Karpas-422 (cell line): ENCODE data around the gene ATP5F1D. TPM values are rescaled to one million over a fixed set of nuclear protein-coding genes. Genes with fewer than 3 reads are reported as not detected.

Source experiments
- DNase-seq: peaks from one replicate; pipeline ENCODE4 v3.0.0-alpha.2; 2015
- H2AFZ ChIP-seq: fragments of 200-600 bp; sonication (generic); 2 replicates; pipeline ENCODE4 v1.6.1; 2014; ENCODE audit warnings: antibody characterized with exemption, low read length, mixed read lengths
- H3K27ac ChIP-seq: fragments of 200-600 bp; sonication (generic); 2 replicates; pipeline ENCODE4 v1.5.1; 2014; ENCODE audit warnings: mild to moderate bottlenecking, low read length, moderate library complexity
- H3K27me3 ChIP-seq: fragments of 200-600 bp; sonication (generic); 2 replicates; pipeline ENCODE4 v1.6.1; 2014; ENCODE audit warnings: low read length, mixed read lengths
- H3K36me3 ChIP-seq: fragments of 200-600 bp; sonication (generic); 2 replicates; pipeline ENCODE4 v1.6.1; 2014; ENCODE audit warnings: low read length, mixed read lengths; ENCODE audit not compliant: insufficient read depth
- H3K4me1 ChIP-seq: fragments of 200-600 bp; sonication (generic); 2 replicates; pipeline ENCODE4 v1.6.1; 2014; ENCODE audit warnings: mild to moderate bottlenecking, low read length, mixed read lengths
- H3K4me2 ChIP-seq: fragments of 200-600 bp; sonication (generic); 2 replicates; pipeline ENCODE4 v1.6.1; 2014; ENCODE audit warnings: low read length, low read depth, mild to moderate bottlenecking; ENCODE audit not compliant: poor library complexity, severe bottlenecking
- H3K4me3 ChIP-seq: fragments of 200-600 bp; sonication (generic); 2 replicates; pipeline ENCODE4 v1.5.1; 2014; ENCODE audit warnings: mild to moderate bottlenecking, antibody characterized with exemption, low read length, mixed read lengths
- H3K79me2 ChIP-seq: fragments of 200-600 bp; sonication (generic); 2 replicates; pipeline ENCODE4 v1.6.1; 2014; ENCODE audit warnings: mild to moderate bottlenecking, low read length, mixed read lengths
- H3K9ac ChIP-seq: fragments of 200-600 bp; sonication (generic); 2 replicates; pipeline ENCODE4 v1.6.0; 2014; ENCODE audit warnings: low read length
- H3K9me2 ChIP-seq: fragments of 200-600 bp; sonication (generic), shearing (Covaris generic); replicated peaks from 2 replicates; pipeline ENCODE4 v1.6.0; 2014; ENCODE audit warnings: mild to moderate bottlenecking, low read length, moderate library complexity; ENCODE audit not compliant: insufficient read depth
- H3K9me3 ChIP-seq: fragments of 300-700, 200-600 bp; sonication (generic); 2 replicates; pipeline ENCODE4 v1.6.1; 2014; ENCODE audit warnings: low read length, mixed read lengths
- H4K20me1 ChIP-seq: fragments of 200-600 bp; sonication (generic); 2 replicates; pipeline ENCODE4 v1.6.1; 2014; ENCODE audit warnings: mild to moderate bottlenecking, antibody characterized with exemption, low read length, low read depth; ENCODE audit not compliant: insufficient read depth
- total RNA-seq: library from RNA; depleted of rRNA; stranded (reverse); fragments of >200 nt; shearing (Covaris generic); gene quantifications from 2 replicates; pipeline ENCODE4 v1.2.3, GENCODE V29; 2014; ENCODE audit warnings: low replicate concordance

Gene ATP5F1D
- total RNA-seq, 1 experiment from 2014 or later: 64.3 TPM

DNA sequence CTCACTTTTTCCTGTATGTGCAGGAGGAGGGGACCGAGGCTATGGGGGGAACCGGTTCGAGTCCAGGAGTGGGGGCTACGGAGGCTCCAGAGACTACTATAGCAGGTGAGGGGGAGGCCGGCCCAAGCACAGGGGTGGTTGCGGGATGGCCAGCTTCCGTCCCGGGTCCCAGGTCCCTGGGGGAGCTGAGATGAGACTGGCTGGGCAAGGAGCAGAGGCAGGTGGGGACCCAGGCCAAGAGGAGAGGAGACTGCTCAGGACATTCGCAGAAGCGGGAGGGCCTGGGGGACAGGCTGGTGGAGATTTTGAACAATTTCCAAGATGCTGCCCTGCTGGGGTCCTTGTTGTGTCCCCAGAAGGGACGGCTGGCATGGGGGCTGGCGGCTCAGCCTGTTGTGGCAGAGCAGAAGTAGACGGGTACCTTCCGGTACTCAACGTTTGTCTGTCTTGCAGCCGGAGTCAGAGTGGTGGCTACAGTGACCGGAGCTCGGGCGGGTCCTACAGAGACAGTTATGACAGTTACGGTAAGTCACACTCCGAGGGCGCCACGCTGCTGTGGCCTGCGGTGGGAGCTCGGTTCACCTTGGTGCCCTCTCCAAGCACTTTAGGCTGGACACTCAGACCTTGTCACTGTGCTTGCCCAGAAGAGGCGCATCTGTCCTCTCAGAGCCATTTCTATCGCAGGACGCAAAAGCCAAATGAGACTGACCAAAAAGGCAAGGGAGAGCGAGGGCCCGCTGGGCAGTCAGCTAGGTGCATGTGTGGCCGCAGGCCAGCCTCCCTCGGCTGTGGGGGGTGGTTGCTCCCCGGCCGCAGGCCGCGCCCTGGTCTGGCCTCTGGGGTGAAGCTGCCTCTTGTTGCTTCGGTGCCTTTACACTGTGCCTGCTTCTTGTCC is 30.2 kb downstream of the ATP5F1D start:
- Histone ChIP-seq H3K27ac (no peak overlapping the region), H3K36me3 (peaks cover 36% of the 10 kb centered on the region)
- DNase-seq: no peak

GRCh38 chr19:1272423-1273262 is 31.1 kb downstream of the ATP5F1D start:
- H3K27ac ChIP-seq: no peak overlapping the region
- H3K36me3 ChIP-seq: peaks cover 42% of the 10 kb centered on the region

More for the DNA sequence above, 30.2 kb downstream of the ATP5F1D start:
- no peaks in the 10 kb centered on the region for H3K27me3 ChIP-seq
- no peak overlapping the region for H3K4me3 ChIP-seq
- H3K4me2 ChIP-seq: peak overlapping the region; percentile 17
- H3K79me2 ChIP-seq: peaks cover 25% of the 10 kb centered on the region
- peaks cover 31% of the 10 kb centered on the region for H4K20me1 ChIP-seq
- no peak overlapping the region for H3K9ac ChIP-seq
- no peak overlapping the region for H2AFZ ChIP-seq
- no peaks in the 10 kb centered on the region for H3K9me3 ChIP-seq
- no peaks in the 10 kb centered on the region for H3K9me2 ChIP-seq
- H3K4me1 ChIP-seq: peaks cover 60% of the 10 kb centered on the region

DNA sequence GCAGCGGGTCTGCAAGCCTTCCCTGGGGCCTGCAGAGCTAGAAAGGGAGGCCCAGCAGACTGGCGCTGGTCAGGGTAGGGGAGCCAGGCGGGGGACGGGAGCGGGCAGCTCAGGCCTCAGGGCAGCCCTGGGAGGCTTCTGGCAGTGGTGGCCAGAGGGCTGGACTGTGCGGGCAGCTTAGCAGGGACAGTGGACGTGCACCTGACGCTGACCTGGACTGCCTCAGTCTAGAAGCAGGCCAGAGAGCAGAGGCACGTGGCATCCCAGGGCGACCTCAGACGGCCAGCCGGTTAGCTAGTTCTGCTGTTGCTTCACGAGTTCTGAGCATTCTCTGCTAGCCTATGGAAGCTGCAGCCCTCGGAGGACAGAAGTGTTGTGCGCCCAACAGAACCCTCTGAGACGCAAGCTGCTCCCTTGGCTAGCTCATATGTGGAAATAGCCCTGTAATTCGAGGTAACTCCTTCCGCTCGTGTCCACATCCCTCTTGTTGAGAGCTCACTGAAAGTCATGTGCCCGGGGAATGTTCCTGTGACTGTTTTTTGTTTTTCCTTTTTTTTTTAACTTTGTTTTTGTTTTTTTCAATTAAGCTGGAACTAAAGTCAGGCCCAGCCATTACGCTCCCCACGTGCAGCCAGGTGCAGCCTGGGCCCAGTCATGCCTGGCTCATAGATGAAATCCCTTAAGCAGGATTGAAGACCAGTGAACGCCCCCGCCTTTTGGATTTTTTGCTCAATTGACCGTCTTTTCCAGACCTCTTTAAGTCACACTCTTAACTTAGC is 31.9 kb downstream of the ATP5F1D start:
- Histone ChIP-seq H3K27ac (no peak overlapping the region), H3K9me3 (no peaks in the 10 kb centered on the region), H3K9me2 (no peaks in the 10 kb centered on the region), H3K36me3 (peaks cover 44% of the 10 kb centered on the region), H3K4me2 (no peak overlapping the region), H3K9ac (no peak overlapping the region), H2AFZ (no peak overlapping the region), H3K79me2 (peaks cover 31% of the 10 kb centered on the region), H4K20me1 (peaks cover 32% of the 10 kb centered on the region), H3K27me3 (no peaks in the 10 kb centered on the region), H3K4me3 (no peak overlapping the region), H3K4me1 (peaks cover 45% of the 10 kb centered on the region)
- no peak for DNase-seq

More at GRCh38 chr19:1272423-1273262, 31.1 kb downstream of the ATP5F1D start:
- DNase-seq: no peak
- Histone ChIP-seq H4K20me1 (peaks cover 32% of the 10 kb centered on the region), H3K9me2 (no peaks in the 10 kb centered on the region), H3K79me2 (peaks cover 31% of the 10 kb centered on the region), H2AFZ (no peak overlapping the region), H3K9ac (no peak overlapping the region), H3K4me1 (peaks cover 53% of the 10 kb centered on the region), H3K4me3 (no peak overlapping the region), H3K4me2 (no peak overlapping the region), H3K9me3 (no peaks in the 10 kb centered on the region), H3K27me3 (no peaks in the 10 kb centered on the region)

- Histone ChIP-seq H3K4me2 (peak overlapping the region; percentile 80), H3K4me3 (peak overlapping the region; percentile 67; the same call in 1 of the 2 replicates), H3K9me3 (no peaks in the 10 kb centered on the region), H3K27ac (no peak overlapping the region), H3K9ac (no peak overlapping the region), H3K9me2 (no peaks in the 10 kb centered on the region), H3K27me3 (no peaks in the 10 kb centered on the region), H4K20me1 (peaks cover 32% of the 10 kb centered on the region), H2AFZ (no peak overlapping the region), H3K36me3 (peaks cover 47% of the 10 kb centered on the region), H3K79me2 (peaks cover 31% of the 10 kb centered on the region), H3K4me1 (peaks cover 41% of the 10 kb centered on the region)
- DNase-seq: no peak
Observed at GRCh38 chr19:1274081-1274851, 32.7 kb downstream of the ATP5F1D start.

DNA sequence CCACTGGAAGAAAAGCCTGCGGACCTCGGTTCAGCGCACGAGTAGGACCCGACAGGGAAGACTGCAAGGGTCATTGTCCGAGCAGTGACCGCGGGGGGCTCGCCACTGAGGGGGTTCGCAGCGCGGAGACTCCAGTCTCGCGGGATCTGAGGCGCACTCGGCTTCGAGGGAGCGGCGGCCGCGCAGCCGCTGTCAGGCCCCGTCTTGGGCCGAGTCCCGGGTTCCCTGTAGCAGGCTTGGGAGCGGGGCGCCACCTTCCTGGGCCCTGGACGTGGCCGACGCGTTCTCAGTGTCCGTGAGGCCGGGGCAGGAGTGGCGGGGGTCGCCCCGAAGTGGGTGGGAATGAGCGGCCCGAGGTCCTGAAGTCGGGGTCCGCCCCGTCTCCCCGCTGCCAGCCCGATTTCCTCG is 33.3 kb downstream of the ATP5F1D start:
- no peak for DNase-seq
- Histone ChIP-seq H3K4me3 (peak overlapping the region; percentile 67; the same call in 1 of the 2 replicates), H3K9ac (peak overlapping the region; percentile 54), H2AFZ (no peak overlapping the region), H3K27ac (no peak overlapping the region), H3K4me1 (peaks cover 39% of the 10 kb centered on the region), H3K4me2 (peak overlapping the region; percentile 80), H3K9me2 (no peaks in the 10 kb centered on the region), H4K20me1 (peaks cover 30% of the 10 kb centered on the region), H3K27me3 (no peaks in the 10 kb centered on the region), H3K36me3 (peaks cover 50% of the 10 kb centered on the region), H3K9me3 (no peaks in the 10 kb centered on the region), H3K79me2 (peaks cover 27% of the 10 kb centered on the region)

DNA sequence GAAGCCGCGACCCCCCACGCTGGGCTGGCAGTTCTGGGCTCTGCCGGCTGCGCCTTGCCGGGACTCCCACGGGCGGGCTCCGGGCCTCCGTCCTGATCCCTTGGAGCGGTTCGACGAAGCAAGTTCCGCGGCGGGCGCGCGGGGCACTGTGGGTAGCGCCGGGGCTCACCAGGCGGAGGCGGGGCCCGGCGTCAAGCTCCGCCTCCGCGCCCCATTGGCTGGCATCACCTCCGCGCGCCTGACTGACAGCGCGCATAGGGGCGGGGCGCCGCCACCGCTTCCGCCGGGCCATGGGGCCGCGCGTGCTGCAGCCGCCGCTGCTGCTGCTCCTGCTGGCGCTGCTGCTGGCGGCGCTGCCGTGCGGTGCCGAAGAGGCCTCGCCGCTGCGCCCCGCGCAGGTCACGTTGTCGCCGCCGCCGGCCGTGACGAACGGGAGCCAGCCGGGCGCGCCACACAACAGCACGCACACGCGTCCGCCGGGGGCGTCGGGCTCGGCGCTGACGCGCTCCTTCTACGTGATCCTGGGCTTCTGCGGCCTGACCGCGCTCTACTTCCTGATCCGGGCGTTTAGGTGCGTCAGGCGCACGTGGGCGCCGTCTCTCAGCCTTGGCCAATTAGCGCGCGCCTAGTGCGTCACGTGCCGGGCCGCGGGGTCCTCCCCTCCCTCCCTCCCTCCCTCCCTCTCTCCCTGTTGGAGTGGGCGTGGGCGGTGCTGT is 33.9 kb downstream of the ATP5F1D start, which contains the start of gene FAM174C:
FAM174C (plus strand) TSS at position 271 of the 716 bp plus-strand sequence; CDS start at position 291, 20 bp downstream.
- Histone ChIP-seq H3K36me3 (peaks cover 50% of the 10 kb centered on the region), H3K27ac (peak within 1 kb of the TSS; percentile 79), H2AFZ (no peak within 1 kb of the TSS; the same call in 1 of the 2 replicates), H3K27me3 (no peaks in the 10 kb centered on the region), H3K4me3 (peak within 1 kb of the TSS; percentile 84), H3K4me2 (peak within 1 kb of the TSS; percentile 80), H3K79me2 (peaks cover 22% of the 10 kb centered on the region), H3K9me3 (no peaks in the 10 kb centered on the region), H3K9me2 (no peaks in the 10 kb centered on the region), H4K20me1 (peaks cover 28% of the 10 kb centered on the region), H3K9ac (peak within 1 kb of the TSS; percentile 92), H3K4me1 (peaks cover 33% of the 10 kb centered on the region)
- DNase-seq: peak; percentile 99
